ENCODE data around the gene GTF3C4.

DNA sequence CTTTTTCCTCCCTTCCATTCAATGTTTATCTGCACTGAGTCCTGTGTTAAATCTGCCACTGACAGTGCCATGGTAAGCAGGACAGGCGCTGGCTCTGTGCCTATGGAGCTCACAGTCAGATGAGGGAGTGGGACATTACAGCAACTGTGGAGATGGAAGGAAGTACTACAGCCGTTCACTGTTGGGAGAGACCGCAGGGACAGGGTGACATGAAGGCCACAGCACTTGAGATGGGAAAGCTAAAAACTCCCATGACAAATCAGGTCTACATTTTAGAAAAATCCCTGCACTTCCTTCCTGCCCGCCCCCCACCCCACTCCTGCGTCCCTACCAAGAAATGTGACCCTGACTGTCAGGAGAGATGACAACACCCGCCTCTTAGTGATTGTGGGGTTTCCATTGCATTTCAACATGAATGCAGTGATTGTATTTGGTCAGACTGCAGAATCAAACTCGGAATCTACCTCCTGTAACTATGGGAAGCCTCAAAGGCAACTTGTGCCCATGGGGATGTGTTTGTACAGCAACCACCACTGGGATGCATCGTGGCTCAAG, 56.4 kb downstream of the GTF3C4 start:
- no peak for TF ChIP-seq POLR2A (IDR thresholded peaks at IDR 0.05)
- TF ChIP-seq, protein P1, sequence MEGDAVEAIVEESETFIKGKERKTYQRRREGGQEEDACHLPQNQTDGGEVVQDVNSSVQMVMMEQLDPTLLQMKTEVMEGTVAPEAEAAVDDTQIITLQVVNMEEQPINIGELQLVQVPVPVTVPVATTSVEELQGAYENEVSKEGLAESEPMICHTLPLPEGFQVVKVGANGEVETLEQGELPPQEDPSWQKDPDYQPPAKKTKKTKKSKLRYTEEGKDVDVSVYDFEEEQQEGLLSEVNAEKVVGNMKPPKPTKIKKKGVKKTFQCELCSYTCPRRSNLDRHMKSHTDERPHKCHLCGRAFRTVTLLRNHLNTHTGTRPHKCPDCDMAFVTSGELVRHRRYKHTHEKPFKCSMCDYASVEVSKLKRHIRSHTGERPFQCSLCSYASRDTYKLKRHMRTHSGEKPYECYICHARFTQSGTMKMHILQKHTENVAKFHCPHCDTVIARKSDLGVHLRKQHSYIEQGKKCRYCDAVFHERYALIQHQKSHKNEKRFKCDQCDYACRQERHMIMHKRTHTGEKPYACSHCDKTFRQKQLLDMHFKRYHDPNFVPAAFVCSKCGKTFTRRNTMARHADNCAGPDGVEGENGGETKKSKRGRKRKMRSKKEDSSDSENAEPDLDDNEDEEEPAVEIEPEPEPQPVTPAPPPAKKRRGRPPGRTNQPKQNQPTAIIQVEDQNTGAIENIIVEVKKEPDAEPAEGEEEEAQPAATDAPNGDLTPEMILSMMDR (IDR thresholded peaks at IDR 0.05) = no peak
